GM21447 (cell line): ENCODE measurements around the gene LYPD5.
"Not testable (repeated sequence)": the region's sequence is repeated elsewhere in the genome, so short reads cannot be mapped to it uniquely, and the experiment has no call there.

Experiments used
- ATAC-seq: cut with Tn5 transposase; IDR thresholded peaks from one replicate; pipeline ENCODE4 v1.9.1; 2021; ENCODE audit not compliant: unreplicated experiment

LYPD5 gene

DNA sequence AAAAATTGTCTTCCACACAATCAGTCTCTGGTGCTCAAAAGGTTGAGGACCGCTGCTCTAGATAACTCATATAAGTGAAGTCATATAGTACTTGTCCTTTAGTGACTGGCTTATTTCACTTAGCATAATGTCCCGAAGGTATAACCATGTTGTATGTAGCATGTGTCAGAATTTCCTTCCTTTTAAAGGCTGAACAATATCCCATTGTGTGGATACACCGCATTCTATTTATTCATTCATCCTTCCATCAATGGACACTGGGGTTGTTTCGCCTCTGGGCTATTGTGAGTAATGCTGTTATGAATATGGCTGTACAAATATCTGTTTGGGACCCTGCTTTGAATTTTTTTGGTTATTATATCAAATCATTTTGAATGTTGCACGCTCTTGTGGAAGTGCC, 4.6 kb upstream of the LYPD5 start:
- no peak for ATAC-seq

DNA sequence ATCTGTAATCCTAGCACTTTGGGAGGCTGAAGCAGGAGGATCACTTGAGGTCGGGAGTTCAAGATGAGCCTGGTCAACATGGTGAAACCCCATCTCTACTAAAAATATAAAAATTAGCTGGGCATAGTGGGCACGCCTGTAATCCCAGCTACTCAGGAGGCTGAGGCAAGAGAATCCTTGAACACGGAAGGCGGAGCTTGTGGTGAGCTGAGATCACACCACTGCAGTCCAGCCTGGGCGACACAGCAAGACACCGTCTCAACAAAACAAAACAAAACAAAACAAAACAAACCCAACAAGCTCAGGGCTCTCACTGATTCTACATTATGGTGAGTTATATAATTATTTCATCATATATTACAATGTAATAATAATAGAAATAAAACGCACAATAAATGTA, 4.2 kb upstream of the LYPD5 start:
- ATAC-seq: not testable (repeated sequence)

GRCh38 chr19:43804432-43804831, 2.2 kb upstream of the LYPD5 start:
- no peak for ATAC-seq

- ATAC-seq: no peak
Measured at GRCh38 chr19:43799502-43800142, 2.6 kb downstream of the LYPD5 start.

- ATAC-seq: no peak
Measured at GRCh38 chr19:43798546-43799409, 3.5 kb downstream of the LYPD5 start.

- ATAC-seq: no peak
Measured at GRCh38 chr19:43798026-43798545, 4.2 kb downstream of the LYPD5 start.

DNA sequence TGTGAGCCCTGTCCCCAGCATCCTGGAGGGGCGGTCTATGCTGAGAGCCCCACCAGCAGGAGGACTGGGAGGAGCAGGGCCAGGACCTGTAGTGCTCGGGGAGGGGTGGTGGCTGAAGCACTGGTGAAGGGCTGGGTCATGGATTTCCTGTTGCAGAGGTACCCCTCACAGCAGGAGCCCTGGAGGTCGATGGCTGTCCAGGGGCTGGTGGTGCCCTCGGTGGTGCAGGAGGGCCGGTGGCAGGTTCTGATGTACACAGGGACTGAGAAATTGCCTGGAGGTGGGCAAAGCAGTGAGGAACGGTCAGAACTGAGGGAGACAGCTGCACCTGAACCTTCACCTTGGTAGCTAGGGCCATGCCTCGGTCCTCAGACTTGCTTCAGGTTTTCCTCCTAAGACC, 4.7 kb downstream of the LYPD5 start:
- no peak for ATAC-seq

GRCh38 chr19:43797118-43797517, 5.1 kb downstream of the LYPD5 start:
- ATAC-seq: no peak

GRCh38 chr19:43790587-43790986, 11.7 kb downstream of the LYPD5 start:
- no peak for ATAC-seq

DNA sequence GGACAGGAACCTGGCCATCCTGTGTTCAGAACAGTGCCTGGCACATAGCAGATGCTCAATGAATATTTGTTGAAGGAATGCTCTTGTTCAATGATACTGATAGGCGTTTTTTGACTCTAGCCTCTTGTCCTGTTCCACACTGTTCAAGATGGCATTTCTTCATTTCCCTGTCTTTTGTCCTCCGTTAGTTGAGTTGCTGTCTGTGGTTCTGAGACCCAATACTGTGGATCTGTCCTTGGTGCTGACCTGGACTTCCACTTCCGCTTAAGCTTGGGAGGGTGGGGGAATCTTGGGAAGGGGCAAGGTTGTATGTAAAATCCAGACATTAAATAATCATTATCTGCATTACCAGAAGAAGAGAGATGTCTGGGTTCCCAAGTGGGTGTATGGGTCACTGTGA, 13.2 kb downstream of the LYPD5 start:
- ATAC-seq: no peak

- ATAC-seq: no peak
Measured at GRCh38 chr19:43786665-43787064, 15.6 kb downstream of the LYPD5 start.

GRCh38 chr19:43784981-43785808, 17.1 kb downstream of the LYPD5 start:
- no peak for ATAC-seq

DNA sequence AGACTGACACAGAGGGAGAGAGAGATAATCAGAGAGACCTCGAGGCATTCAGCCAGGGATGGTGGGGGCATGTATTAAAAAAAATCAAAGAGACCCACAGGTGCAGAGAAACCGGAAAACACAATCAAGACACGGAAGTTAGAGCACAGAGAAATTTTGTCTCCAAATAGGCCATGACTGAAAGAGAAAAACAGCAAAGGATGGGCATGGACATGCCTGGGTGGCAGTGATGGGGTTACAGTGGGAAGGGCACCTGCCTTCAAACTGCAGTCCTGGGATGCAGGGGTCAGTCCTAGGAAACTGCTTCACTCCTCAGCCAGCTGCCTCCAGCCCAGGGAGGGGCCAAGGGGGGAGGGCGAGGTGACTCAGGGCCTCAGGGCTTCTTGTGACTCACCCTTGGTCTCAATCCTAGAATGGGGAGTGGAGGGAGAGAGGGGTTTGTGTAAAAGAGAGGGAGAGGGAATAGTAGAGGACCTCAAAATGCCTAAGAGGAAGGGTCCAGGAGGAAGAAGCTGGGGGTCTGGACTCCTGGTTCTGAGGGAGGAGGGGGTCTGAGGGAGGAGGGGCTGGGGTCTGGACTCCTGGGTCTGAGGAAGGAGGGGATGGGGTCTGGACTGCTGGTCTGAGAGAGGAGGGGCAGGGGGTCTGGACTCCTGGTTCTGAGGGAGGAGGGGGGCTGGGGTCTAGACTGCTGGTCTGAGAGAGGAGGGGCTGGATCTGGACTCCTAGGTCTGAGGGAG, 17.8 kb downstream of the LYPD5 start:
- no peak for ATAC-seq

- ATAC-seq: no peak
Measured at GRCh38 chr19:43783636-43784035, 18.6 kb downstream of the LYPD5 start.

GRCh38 chr19:43782689-43783231, 19.5 kb downstream of the LYPD5 start:
- ATAC-seq: no peak

GRCh38 chr19:43782311-43782660, 20.0 kb downstream of the LYPD5 start:
- no peak for ATAC-seq

DNA sequence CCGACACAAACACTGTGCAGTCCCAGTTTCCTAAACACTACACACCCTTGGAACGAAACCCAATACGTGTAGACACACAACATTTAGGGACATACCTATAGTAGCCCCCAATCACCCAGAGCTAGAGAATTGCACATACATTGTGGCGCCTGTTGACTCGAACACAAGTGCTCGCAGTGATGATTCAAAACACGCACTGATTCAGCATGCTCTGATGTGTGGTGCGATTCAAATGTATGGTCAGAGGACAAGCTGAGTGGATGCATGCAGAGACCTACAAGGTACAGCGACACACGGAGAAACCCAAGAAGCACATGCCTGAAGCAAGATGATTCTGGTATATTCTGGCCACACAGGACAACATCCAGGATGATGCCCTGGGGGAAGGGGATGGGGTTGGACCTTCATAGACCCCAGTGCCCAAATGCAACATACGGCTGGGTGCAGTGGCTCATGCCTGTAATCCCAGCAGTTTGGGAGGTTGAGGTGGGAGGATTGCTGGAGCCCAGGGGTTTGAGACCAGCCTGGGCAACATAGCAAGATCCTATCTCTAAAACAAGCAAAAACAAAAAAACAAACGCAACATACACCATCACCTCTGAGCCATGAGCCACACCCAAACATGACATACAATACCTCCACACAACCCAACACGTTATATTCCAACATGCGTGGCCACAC, 20.5 kb downstream of the LYPD5 start:
- no peak for ATAC-seq

GRCh38 chr19:43780706-43781525, 21.3 kb downstream of the LYPD5 start, which contains the start of gene KCNN4:
Gene KCNN4, minus strand, starts transcription at chr19:43780973. Its CDS starts 112 bp downstream, at chr19:43780861.
- peak; percentile 31 for ATAC-seq

DNA sequence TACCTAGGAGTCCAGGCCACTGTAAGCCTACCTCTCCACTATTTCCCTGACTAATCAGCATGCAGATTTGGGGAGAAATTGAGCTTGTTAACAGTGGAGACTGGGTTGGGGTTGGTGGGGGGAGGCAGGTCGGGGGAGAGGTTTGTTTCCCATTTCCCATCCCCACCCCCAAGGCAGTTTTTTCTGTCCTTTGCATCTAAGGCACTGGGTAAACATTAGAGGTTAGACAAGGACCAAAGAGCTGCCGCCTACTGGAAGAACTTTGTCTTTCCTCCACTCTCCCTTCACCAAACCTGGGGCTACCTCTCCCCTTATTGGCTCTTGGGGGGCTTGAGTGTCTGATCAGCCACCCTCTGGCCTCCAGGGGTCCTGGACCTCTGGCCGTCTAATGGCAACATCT, 22.4 kb downstream of the LYPD5 start:
- ATAC-seq: no peak
